Breast epithelium (tissue), 4 donors: ENCODE measurements around the gene PLCB2. TPM values are rescaled to one million over a fixed set of nuclear protein-coding genes. Genes with fewer than 3 reads are reported as not detected.

ENCODE experiments used
- DNase-seq, 2 donors: peaks; one replicate each; pipeline ENCODE4 v3.0.0-alpha.2; 2019; ENCODE audit warnings: low spot score in 2 of 2
- H3K27ac ChIP-seq, 2 donors: fragments of 200-600 bp; sonication (generic) in 1 of 2; one replicate each; pipeline ENCODE4 v1.5.1; 2016 to 2019; ENCODE audit warnings: mild to moderate bottlenecking in 1 of 2
- H3K27me3 ChIP-seq, 2 donors: fragments of 200-600 bp; sonication (generic) in 1 of 2; one replicate each; pipeline versions ENCODE4 v1.5.1 to v1.6.0; 2017 to 2019; ENCODE audit warnings: control low read depth in 1 of 2, mild to moderate bottlenecking in 1 of 2
- H3K36me3 ChIP-seq: fragments of 200-600 bp; one replicate; pipeline ENCODE4 v1.5.1; 2019
- H3K4me1 ChIP-seq, 2 donors: fragments of 200-600 bp; sonication (generic); one replicate each; pipeline ENCODE4 v1.5.1; 2016 to 2019; ENCODE audit warnings: control low read depth in 1 of 2
- H3K4me3 ChIP-seq, 3 donors: fragments of 200-600 bp; sonication (generic); 1 replicate in 2 of 3; 2 replicates in 1 of 3; pipeline ENCODE4 v1.5.1; 2016 to 2019; ENCODE audit warnings: mild to moderate bottlenecking in 3 of 3, moderate library complexity in 2 of 3
- H3K9me3 ChIP-seq, 2 donors: fragments of 200-600 bp; sonication (generic) in 1 of 2; one replicate each; pipeline ENCODE4 v1.5.1; 2016 to 2019; ENCODE audit warnings: control low read depth in 1 of 2
- POLR2A ChIP-seq: fragments of 450-650 bp; IDR thresholded peaks from one replicate; pipeline ENCODE4 v1.6.1; 2016; ENCODE audit warnings: antibody characterized with exemption, mild to moderate bottlenecking, moderate library complexity
- POLR2AphosphoS5 ChIP-seq, 3 donors: sonication (generic); formaldehyde crosslinking; IDR thresholded peaks; one replicate each; pipeline ENCODE4 v1.6.1; 2017; ENCODE audit warnings: antibody characterized with exemption in 3 of 3
- intact Hi-C: fragments of 100-400 bp; cut with DNase I; formaldehyde crosslinking; loops from one replicate; pipeline ENCODE4 v1.15.1; 2023; ENCODE audit warnings: low total_unique reads
- total RNA-seq, 3 donors: library from RNA; depleted of rRNA; stranded (reverse); fragments of >200 nt; gene quantifications; one replicate each; pipeline ENCODE4 v1.1.0, GENCODE V29; 2016
- TF ChIP-seq, protein P1 (sequence below), 3 donors: fragments of 450-650 bp; IDR thresholded peaks; one replicate each; pipeline ENCODE4 v1.5.1; 2016 to 2017; ENCODE audit warnings: antibody characterized with exemption in 3 of 3, mild to moderate bottlenecking in 3 of 3, moderate library complexity in 3 of 3

The PLCB2 gene
- total RNA-seq, 3 donors from 2014 or later = 4.3 to 17.9 (median 13.6) TPM

DNA sequence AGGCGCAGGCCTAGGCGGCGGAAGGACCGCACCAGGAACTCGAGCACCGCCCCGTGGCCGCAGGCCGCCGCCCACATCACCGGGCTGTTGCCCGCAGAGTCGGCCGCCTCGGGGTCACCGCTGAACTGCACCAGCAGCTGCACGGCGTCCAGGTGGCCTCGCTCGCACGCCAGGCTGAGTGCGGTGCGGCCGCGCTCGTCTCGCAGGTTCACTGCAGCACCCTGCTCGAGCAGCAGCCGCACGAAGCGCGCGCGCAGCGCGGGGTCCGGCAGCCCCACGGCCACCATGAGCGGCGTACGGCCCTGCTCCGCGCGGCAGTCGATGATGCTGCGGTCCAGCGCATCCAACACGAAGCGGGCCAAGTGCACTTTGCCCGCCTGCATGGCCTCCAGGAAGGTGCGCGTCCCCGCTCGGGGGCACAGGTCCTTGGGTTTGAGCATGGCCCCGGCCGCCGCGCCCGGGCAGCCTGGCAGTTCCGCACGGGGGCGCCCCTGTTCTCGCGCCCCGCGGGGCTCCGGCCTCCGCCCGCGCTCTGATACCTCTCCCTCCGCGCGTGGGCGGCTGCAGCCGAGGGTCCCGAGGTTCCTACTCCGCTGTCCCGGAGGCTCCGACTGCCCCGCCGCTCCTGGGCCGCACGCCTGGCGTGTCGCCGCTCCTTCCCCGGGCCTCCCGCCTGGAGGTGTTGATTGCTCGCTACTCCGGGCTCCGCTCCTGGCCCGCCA lies 25.4 kb downstream of the PLCB2 start:
- H3K27me3 ChIP-seq = peaks cover 17 to 43% of the 10 kb centered on the region in 2 donors
- intact Hi-C loops = loop anchor here (5.0 kb wide), 1 partner anchor 500 kb away; no protein-coding TSS in a partner anchor

DNA sequence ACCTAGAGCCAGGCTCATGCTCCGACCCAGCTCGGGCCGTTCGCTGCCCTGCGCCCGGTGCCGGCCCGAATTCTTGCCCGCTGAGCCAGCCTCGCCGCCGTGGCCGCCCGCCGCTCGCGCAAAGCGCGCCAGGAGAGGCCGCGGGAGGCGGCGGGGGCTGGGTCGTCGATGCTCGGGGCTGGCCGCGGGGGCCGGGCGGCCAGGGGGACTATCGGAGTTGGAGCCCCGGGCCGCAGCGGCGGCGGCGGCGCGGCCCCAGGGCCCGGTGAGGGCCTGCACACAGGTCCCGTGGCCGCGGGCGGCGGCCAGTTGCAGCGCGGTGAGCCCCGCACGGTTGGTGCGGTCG lies 26.0 kb downstream of the PLCB2 start:
- no peak for DNase-seq
- no peaks in the 10 kb centered on the region for H3K9me3 ChIP-seq
- peaks cover 17 to 43% of the 10 kb centered on the region in 2 donors for H3K27me3 ChIP-seq
- no peak for TF ChIP-seq POLR2A
- H3K4me3 ChIP-seq = peak overlapping the region; percentile 30 to 67 (median 48)
- intact Hi-C loops = loop anchor here (5.0 kb wide), 1 partner anchor 501 kb away; no protein-coding TSS in a partner anchor
- no peaks in the 10 kb centered on the region for H3K36me3 ChIP-seq
- H3K4me1 ChIP-seq = peaks cover 0 to 16% of the 10 kb centered on the region in 2 donors
- H3K27ac ChIP-seq = no peak overlapping the region

More for the DNA sequence above, 25.4 kb downstream of the PLCB2 start:
- H3K27ac ChIP-seq = no peak overlapping the region
- H3K4me1 ChIP-seq = peaks cover 0 to 16% of the 10 kb centered on the region in 2 donors
- no peak for TF ChIP-seq POLR2AphosphoS5 (IDR thresholded peaks at IDR 0.05)
- TF ChIP-seq, protein P1, sequence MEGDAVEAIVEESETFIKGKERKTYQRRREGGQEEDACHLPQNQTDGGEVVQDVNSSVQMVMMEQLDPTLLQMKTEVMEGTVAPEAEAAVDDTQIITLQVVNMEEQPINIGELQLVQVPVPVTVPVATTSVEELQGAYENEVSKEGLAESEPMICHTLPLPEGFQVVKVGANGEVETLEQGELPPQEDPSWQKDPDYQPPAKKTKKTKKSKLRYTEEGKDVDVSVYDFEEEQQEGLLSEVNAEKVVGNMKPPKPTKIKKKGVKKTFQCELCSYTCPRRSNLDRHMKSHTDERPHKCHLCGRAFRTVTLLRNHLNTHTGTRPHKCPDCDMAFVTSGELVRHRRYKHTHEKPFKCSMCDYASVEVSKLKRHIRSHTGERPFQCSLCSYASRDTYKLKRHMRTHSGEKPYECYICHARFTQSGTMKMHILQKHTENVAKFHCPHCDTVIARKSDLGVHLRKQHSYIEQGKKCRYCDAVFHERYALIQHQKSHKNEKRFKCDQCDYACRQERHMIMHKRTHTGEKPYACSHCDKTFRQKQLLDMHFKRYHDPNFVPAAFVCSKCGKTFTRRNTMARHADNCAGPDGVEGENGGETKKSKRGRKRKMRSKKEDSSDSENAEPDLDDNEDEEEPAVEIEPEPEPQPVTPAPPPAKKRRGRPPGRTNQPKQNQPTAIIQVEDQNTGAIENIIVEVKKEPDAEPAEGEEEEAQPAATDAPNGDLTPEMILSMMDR (IDR thresholded peaks at IDR 0.05) = no peak
- H3K4me3 ChIP-seq = peak overlapping the region; percentile 30 to 67 (median 48)
- no peaks in the 10 kb centered on the region for H3K9me3 ChIP-seq
- DNase-seq = no peak
- no peaks in the 10 kb centered on the region for H3K36me3 ChIP-seq

DNA sequence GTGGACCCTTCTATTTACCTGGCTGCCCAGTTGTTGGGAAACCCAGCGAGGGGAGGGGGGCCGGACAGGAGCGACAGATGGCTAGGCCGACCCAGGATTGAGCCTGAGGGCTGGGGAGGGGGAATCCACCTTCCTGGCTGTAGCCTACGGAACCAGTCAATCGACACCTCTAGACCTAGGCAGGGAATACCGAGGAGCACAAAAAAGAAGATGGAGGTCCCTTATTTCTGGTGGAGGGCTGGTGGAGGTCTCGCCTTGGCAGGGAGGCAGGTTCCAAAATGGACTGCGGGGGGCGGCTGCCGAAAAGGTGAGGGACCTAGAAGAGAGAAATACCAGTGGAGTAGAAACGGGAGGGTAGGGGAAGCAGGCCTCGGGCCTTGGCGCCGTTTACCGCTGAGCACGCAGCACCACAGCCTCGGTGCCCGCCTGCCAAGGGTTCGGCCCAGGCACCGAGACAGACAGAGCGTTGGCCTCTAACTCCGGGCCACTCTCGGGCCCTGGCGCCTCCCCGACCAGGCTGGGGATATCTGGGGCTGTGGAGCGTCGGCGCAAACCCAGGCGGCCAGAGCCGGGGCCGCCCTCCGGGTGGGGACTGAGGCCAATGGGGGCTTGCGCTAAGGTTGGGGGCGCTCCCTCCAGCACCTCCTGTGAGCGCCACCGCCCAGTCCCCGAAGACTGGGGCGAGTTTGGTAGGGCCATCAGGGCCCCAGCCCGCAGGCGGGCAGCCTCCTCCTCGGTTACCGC lies 26.5 kb downstream of the PLCB2 start:
- peaks cover 17 to 43% of the 10 kb centered on the region in 2 donors for H3K27me3 ChIP-seq
- TF ChIP-seq POLR2AphosphoS5 (IDR thresholded peaks at IDR 0.05) = no peak
- TF ChIP-seq, protein P1 (IDR thresholded peaks at IDR 0.05) = no peak
- DNase-seq = no peak
- peaks cover 0 to 16% of the 10 kb centered on the region in 2 donors for H3K4me1 ChIP-seq
- H3K9me3 ChIP-seq = no peaks in the 10 kb centered on the region
- intact Hi-C loops = loop anchor here (5.0 kb wide), 1 partner anchor 501 kb away; no protein-coding TSS in a partner anchor
- H3K27ac ChIP-seq = no peak overlapping the region
- H3K4me3 ChIP-seq = peak overlapping the region in 1 of 3 donors; percentile 67
- no peaks in the 10 kb centered on the region for H3K36me3 ChIP-seq

DNA sequence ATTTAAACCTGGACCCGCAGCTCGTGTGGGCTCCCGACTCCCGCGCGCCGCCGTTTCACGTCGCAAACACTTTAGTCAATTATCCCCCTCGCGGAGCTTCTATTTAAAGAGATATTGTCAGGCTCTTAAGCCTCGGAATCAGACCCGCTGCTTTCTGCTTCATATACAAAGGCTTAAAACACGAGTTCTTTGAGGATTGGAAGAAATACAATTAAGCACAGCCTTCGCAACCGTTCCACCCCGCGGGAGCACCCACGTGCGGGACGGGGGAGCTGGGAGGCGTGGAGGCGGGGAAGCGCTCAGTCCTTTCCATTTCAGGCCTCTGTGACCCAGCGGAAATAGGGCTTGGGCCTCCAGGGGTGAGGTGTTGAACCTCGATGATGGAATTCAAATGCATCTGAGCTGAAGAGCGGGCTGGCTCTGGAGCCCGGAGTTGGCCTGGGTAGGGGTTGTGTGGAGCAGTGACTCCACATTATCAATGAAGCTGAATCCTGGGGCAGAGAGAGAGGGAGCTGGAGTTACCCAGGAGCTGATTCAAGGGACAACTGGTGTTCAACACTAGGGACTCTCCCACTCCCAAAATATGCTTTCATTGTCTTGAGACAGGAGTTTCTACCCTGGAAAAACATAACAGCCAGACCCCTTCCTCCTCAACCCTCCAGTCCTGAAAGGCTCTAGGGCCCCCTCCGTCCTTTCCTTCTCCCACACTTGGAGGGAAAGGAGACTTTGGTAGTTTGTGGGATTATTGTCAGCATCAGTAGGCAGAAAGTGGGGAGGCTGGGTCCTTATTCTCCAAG lies 27.3 kb downstream of the PLCB2 start:
- H3K36me3 ChIP-seq = no peaks in the 10 kb centered on the region
- peaks cover 17 to 43% of the 10 kb centered on the region in 2 donors for H3K27me3 ChIP-seq
- H3K27ac ChIP-seq = no peak overlapping the region
- no peak overlapping the region for H3K4me3 ChIP-seq
- H3K4me1 ChIP-seq = peaks cover 0 to 16% of the 10 kb centered on the region in 2 donors
- intact Hi-C loops = loop anchor here (5.0 kb wide), 1 partner anchor 502 kb away; no protein-coding TSS in a partner anchor
- no peak for DNase-seq
- TF ChIP-seq POLR2A (no peak), POLR2AphosphoS5 (IDR thresholded peaks at IDR 0.05) (no peak)
- TF ChIP-seq, protein P1 (IDR thresholded peaks at IDR 0.05) = no peak
- no peaks in the 10 kb centered on the region for H3K9me3 ChIP-seq

DNA sequence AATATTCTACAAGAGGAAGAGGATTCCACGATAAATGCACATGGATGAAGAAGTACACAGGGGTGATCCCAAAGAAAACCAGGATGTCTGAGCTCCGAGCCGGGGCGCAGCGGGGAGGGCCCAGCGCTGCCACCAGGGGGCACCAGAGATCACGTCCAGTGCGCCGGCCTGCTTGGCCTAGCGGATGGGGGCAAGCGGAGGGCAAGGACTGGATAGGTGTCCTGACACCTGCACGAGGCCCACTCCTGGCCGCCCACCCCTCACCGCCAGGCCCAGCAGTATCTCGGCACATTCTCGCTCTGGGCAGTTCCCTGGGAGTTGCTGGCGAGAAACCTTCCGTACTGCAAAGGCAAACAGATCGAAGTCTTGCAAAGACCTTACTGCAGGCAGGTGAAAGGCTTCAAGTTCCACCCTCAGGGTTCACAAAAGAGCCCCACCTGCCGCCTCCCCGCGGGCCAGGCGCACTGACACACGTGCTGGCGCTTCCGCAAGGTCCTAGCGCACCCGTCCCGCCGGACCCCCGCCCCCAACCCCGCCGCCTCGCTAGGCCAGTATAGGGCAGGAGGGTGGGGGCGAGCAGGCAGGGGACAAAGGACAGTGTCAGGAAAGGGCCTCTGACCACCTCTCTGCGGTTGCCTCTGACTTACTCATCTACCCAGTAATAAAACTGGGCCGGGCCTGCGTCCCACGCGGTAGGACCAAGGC lies 28.1 kb downstream of the PLCB2 start:
- H3K27ac ChIP-seq = no peak overlapping the region
- H3K27me3 ChIP-seq = peaks cover 17 to 43% of the 10 kb centered on the region in 2 donors
- peak; percentile 50 to 79 for DNase-seq
- TF ChIP-seq POLR2A = no peak
- TF ChIP-seq POLR2AphosphoS5 (IDR thresholded peaks at IDR 0.05) = no peak
- TF ChIP-seq, protein P1 (IDR thresholded peaks at IDR 0.05) = peak; percentile 89 to 95 (median 92)
- H3K36me3 ChIP-seq = no peaks in the 10 kb centered on the region
- intact Hi-C loops = loop anchor here (5.0 to 10.0 kb wide), 2 partner anchors 235 to 503 kb away; no protein-coding TSS in a partner anchor
- H3K4me1 ChIP-seq = peaks cover 0 to 16% of the 10 kb centered on the region in 2 donors
- peak overlapping the region in 1 of 3 donors; percentile 2 for H3K4me3 ChIP-seq
- H3K9me3 ChIP-seq = no peaks in the 10 kb centered on the region
